GDM1 (cell line): ENCODE results near the gene ADAMTS8.

Experiments
- DNase-seq: peaks from one replicate; lab custom pipeline; 2025; lab: John Stamatoyannopoulos, UW

ADAMTS8 gene

GRCh38 chr11:130418756-130419155 lies 9.7 kb downstream of the ADAMTS8 start:
- DNase-seq = no peak

DNA sequence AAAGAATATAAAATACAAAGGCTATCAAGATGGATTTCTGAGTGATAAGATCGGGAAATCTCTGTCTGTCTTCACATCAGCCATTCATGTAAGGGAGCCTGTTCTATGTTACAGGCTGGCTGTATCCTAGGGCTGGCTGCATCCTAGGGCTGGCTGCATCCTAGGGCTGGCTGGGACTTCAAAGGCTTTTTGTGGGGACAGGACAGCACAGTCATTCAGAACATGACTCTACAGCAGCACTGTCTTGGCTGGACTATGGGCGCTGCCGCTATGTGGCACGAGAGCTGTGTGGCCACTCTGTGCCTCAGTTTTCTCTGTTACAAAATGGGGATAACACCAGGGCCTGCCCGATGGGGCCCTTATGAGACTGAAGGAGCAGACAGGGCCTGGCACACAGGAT lies 10.2 kb downstream of the ADAMTS8 start:
- DNase-seq = no peak

DNA sequence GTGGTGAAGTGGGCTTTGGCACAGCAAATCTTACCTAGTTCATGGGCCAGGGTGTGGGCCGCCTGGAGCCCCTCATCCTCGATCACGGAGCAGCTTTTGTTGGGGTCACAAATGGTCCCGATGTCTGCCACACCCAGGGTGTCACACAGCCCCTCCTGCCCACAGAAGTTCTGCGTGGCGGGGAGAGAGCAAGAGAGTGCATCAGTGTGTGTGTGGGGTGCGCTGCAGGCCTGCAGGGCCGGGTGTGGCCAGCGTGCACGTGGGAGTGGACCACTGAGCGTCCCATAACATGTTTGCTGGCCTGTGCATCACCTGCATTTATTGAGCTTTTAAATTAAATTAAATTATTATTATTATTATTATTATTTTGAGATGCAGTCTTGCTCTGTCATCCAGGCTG lies 11.5 kb downstream of the ADAMTS8 start:
- no peak for DNase-seq

GRCh38 chr11:130416530-130416882 lies 11.9 kb downstream of the ADAMTS8 start:
- DNase-seq = no peak

GRCh38 chr11:130415731-130416529 lies 12.5 kb downstream of the ADAMTS8 start:
- DNase-seq = no peak

DNA sequence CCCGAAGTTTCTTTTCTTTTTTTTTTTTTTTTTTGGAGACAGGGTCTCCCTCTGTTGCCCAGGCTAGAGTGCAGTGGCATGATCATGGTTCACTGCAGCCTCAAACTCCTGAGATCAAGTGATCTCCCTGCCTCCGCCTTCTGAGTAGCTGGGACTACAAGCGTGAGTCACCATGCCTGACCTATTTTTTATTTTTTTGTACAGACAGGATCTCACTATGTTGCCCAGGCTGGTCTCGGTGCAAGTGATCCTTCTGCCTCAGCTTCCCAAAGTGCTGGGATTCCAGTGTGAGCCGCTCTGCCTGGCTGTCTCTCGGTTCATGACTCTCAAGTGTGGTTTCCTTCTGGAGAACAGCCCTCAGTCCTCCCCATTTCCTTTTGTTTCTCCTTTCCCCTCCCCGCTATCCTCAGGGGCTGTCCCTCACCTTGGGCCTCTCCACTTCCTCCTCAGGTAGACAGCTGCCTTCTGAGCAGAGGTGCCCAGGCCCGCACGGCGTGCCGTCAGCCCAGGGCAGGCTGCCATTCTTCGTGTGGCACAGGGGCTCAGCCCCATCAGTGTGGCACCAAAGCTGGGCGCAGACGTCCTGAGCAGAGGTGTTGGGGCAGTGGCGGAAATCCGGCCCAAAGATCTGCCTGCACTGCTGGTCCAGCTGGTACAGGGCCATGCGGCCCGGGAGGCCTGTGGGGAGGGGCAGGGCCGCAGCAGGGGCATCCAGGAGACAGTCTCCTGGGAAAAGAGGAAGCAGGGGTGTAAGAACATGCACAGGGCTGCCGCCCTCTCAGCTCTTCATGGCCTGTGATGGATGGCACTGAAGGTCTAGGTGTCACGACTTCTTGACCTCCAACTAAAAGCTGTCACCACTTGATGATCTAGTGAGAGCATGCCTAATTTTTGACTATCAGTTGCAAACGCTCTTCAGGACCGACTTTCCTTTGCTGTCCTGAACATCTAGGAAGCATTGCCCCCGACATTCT lies 14.0 kb downstream of the ADAMTS8 start:
- no peak for DNase-seq

DNA sequence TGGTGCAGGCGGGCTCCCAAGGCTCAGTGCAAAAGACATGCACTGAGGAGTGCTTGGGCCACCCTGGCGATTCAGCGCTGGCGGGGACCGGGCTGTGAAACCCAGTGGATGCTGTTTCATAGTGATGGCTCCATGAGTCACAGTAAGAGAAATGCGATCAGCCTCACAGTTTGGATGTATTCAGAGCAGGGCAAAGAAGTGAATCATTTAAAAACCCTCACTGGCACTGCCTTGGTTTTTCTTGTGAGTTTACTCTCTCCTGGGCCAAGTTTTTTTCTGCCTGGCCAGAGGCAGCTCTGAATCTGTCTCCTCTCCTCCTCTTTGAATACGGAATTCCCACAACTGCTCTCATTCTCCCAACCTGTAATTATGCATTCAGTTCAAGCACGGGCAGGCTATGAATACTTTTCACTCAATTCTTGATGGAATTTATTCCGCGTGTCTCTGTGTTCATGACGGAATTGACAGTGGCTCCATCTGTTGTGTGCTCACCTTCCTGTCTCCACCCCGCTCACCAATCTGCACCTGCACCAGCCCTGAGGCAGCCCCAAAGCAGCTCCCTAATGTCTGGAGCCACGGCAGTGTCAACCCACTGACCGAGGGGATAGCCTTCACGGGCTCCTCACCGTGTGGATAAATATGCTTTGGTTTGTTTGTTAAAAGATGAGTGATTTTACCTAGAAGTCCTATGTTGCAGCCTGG lies 14.9 kb downstream of the ADAMTS8 start:
- no peak for DNase-seq

DNA sequence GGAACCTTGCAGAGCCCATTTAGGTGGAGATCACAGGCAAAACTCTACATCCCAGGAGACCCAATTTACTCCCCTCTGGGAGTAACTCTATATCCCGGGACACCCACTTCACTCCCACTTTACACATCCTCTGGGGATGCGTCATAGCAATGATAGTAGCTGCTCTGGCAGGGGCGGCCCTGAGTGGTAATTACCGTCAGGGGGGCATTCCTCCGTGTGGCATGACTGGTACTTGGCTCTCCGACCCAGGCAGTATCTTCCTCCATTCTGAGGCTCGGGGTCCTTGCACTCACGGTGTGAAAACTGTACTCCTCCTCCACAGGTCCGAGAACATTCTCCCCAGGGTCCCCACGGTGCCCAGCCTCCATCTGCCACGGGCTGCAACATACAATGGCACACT lies 17.2 kb downstream of the ADAMTS8 start:
- no peak for DNase-seq

DNA sequence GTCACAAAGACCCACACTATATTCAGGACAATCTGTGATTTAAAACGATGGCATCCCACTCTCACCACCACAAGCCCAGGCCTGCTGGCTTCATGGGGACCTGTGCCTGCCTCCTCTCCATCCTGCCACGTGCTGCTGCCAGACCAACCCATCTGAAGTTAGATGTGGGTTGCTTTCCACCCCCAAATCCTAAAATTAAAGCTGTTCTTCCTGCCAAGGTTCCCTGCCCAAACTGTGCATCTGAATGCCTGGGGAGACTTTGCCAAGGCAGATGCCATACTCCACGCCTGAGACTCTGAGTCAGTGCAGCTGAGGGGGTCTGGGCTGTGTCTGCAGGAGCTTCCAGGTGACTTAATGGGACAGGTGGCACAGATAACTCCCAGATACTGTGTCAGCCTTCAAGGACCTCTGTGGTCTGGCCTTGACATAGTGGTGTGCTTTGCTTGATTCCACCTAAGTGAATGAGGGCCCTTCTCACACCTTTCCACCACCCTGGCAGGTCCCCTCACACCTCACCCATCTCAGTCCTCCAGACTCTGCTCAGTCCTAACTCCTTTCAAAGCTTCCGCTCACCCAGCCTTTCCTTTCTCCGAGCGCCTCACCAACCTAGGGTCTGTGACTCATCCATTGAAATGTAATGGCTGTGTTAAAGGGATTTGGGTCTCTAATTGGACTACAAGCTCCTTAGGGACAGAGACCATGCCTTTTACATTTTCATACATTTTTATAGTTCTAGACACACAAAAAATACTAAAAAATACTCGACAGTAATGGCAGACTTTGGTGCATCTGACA lies 18.6 kb downstream of the ADAMTS8 start:
- DNase-seq = no peak

- no peak for DNase-seq
These were observed 19.5 kb downstream of the ADAMTS8 start for GRCh38 chr11:130408901-130409300.

- no peak for DNase-seq
These were observed 20.0 kb downstream of the ADAMTS8 start for GRCh38 chr11:130408401-130408890.

DNA sequence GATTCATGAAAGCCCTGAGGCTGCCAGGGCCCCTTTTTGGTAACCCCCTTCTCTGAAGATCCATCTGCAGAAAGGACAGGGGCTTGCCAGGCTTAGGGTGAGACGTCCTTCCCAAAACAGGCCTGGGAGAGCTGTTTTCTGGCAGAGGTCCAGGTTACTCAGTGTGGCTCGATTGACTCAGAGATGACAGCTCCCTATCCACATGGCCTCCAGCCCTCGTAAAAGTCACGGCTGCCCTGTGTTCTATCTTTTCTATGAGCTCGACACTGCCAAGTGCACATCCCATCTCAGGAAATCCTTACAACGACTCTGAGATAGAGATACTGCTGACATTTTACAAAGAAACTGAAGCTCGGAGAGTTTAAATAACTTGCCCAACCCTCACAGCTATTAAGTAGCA lies 20.4 kb downstream of the ADAMTS8 start:
- DNase-seq = no peak

GRCh38 chr11:130405428-130405827 lies 23.0 kb downstream of the ADAMTS8 start:
- no peak for DNase-seq

- no peak for DNase-seq
These were observed 23.7 kb downstream of the ADAMTS8 start for GRCh38 chr11:130404727-130405126.

GRCh38 chr11:130403967-130404366 lies 24.4 kb downstream of the ADAMTS8 start:
- no peak for DNase-seq

DNA sequence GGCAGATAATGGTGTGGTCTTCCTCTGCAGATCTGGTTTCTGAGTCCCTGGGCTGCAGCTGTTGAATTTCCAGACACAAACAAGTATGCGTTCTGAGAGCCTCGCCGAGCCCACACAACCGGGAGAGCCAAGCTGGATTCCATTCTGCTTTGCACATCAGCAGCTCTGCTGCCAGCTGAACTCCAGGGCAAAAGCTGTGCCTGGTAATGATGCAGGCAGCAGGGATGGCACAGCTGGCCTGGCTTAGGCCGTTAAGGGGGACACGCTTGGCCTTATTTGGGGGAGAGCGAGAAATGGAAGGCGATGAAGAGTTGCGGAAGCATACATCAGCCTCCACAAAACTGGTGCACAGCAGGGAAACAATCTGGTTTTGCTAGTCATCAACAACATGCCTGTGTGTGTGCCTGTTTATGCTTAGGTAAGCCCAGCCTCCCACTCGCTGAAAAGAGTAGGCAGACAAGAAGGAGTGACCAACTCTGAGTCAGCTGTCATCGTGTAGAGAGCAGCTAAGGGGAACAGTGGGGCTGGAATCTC lies 25.1 kb downstream of the ADAMTS8 start:
- no peak for DNase-seq

DNA sequence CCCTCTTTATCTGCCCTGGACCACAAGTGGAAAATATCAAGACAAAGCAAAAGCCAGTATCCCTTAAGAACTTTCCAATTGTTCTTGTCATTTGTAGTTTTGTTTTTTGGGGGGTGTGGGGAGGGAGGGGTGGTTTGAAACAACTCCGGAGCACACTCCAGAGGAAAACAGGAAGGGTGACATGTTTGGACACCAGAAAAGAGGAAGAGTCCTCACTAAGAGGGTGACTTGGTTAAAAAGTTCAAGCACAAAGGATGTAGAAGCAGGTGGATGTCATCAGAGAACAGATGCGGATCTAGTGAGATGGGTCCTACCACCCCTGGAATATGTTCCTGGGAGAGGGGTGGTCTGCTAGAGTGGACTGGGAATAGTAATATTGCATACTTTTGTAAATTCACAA lies 25.8 kb downstream of the ADAMTS8 start:
- DNase-seq = no peak

GRCh38 chr11:130400781-130401483 lies 27.5 kb downstream of the ADAMTS8 start:
- DNase-seq = no peak

GRCh38 chr11:130399196-130399595 lies 29.2 kb downstream of the ADAMTS8 start:
- no peak for DNase-seq

DNA sequence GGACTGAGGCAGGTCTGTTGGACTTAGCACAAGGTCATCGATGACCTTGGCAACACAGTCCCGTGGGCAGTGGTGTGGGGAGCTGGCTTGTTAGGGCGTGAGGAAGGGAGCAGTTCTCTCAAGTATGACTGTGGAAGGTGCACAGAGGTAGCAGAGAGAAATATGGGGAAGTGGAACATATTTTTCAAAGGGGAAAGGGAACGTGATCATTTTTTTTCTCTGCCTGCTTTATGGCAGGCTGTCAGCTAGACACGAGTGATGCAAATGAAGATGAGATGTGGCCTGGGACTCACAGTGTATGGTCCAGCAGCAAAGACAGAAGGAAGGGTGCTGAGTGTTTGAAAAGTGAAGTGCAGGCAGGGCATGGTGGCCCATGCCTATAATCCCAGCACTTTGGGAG lies 30.6 kb downstream of the ADAMTS8 start:
- DNase-seq = no peak

DNA sequence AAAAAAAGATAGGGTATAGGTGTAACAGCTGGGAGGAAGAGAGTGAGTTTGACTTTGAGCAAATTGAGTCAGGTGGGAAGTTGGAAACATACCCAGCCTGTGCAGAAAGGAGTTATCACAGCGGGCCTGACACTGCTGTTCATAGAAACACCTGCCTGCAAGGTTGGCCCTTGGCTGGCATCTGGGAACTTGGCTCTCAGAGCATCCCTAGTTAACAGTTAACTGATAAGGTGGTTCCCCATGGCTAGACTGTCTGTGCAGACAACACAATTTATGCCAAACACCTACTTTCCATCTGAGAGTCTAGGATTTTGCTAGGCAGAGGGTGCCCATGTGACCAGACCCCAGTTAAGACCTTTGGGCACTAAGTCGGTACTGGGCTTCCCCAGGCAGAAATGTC lies 31.4 kb downstream of the ADAMTS8 start:
- DNase-seq = no peak
